KMS-11 (cell line): Measurements from ENCODE around the gene RPUSD4.

Source experiments
- H2AFZ ChIP-seq: fragments of 200-600 bp; sonication (generic); 2 replicates; pipeline ENCODE4 v1.6.1; 2016; ENCODE audit warnings: antibody characterized with exemption, mixed run types, low read depth
- H3K27ac ChIP-seq: fragments of 200-600 bp; sonication (generic); 2 replicates; pipeline ENCODE4 v1.6.1; 2016; ENCODE audit warnings: mild to moderate bottlenecking, mixed run types
- H3K27me3 ChIP-seq: fragments of 200-600 bp; sonication (generic); 2 replicates; pipeline ENCODE4 v1.6.1; 2017; ENCODE audit warnings: mild to moderate bottlenecking, low read depth, mixed run types, moderate library complexity; ENCODE audit not compliant: insufficient read depth
- H3K36me3 ChIP-seq: fragments of 200-600 bp; sonication (generic); 2 replicates; pipeline ENCODE4 v1.6.1; 2017; ENCODE audit warnings: mild to moderate bottlenecking, mixed run types; ENCODE audit not compliant: insufficient read depth
- H3K4me1 ChIP-seq: fragments of 200-600 bp; sonication (generic); 2 replicates; pipeline ENCODE4 v1.6.1; 2016; ENCODE audit warnings: mild to moderate bottlenecking, low read depth, mixed run types; ENCODE audit not compliant: poor library complexity, severe bottlenecking
- H3K4me2 ChIP-seq: fragments of 200-600 bp; sonication (generic); 2 replicates; pipeline ENCODE4 v1.7.0; 2016; ENCODE audit warnings: mild to moderate bottlenecking, mixed run types
- H3K4me3 ChIP-seq: fragments of 200-600 bp; sonication (generic); IDR thresholded peaks from 2 replicates; pipeline ENCODE4 v1.6.1; 2017; ENCODE audit warnings: low read depth, low read length, mixed read lengths; ENCODE audit not compliant: insufficient read depth
- H3K79me2 ChIP-seq: fragments of 200-600 bp; sonication (generic); 2 replicates; pipeline ENCODE4 v1.6.1; 2016; ENCODE audit warnings: low read depth, mixed run types; ENCODE audit not compliant: insufficient read depth
- H3K9ac ChIP-seq: fragments of 200-600 bp; sonication (generic); 2 replicates; pipeline ENCODE4 v1.6.1; 2016; ENCODE audit warnings: mild to moderate bottlenecking, mixed run types
- H4K20me1 ChIP-seq: fragments of 200-600 bp; sonication (generic); 2 replicates; pipeline ENCODE4 v1.6.1; 2016; ENCODE audit warnings: mild to moderate bottlenecking, mixed run types; ENCODE audit not compliant: insufficient read depth
- CTCF ChIP-seq: fragments of 200-600 bp; sonication (generic); conservative IDR thresholded peaks from 2 replicates; pipeline ENCODE4 v1.6.1; 2017; ENCODE audit warnings: low read depth, mild to moderate bottlenecking, antibody characterized with exemption, low read length, moderate library complexity, mixed read lengths

RPUSD4 gene

GRCh38 chr11:126157326-126158030 lies 54.0 kb downstream of the RPUSD4 start:
- no peak for TF ChIP-seq CTCF
- peaks cover 14% of the 10 kb centered on the region for H3K4me1 ChIP-seq
- H3K9ac ChIP-seq = no peak overlapping the region
- H3K27ac ChIP-seq = no peak overlapping the region
- H3K27me3 ChIP-seq = no peaks in the 10 kb centered on the region
- no peak overlapping the region for H3K4me2 ChIP-seq
- no peak overlapping the region for H3K4me3 ChIP-seq
- no peaks in the 10 kb centered on the region for H3K36me3 ChIP-seq
- no peaks in the 10 kb centered on the region for H3K79me2 ChIP-seq
- no peak overlapping the region; the same call in 1 of the 2 replicates for H2AFZ ChIP-seq
- no peaks in the 10 kb centered on the region for H4K20me1 ChIP-seq

GRCh38 chr11:126156814-126157213 lies 54.6 kb downstream of the RPUSD4 start:
- H3K27me3 ChIP-seq = no peaks in the 10 kb centered on the region
- TF ChIP-seq CTCF = no peak

GRCh38 chr11:126155402-126156187 lies 55.9 kb downstream of the RPUSD4 start:
- TF ChIP-seq CTCF = no peak
- H3K27ac ChIP-seq = no peak overlapping the region

More at GRCh38 chr11:126156814-126157213, 54.6 kb downstream of the RPUSD4 start:
- Histone ChIP-seq H3K4me2 (no peak overlapping the region), H3K9ac (no peak overlapping the region), H3K27ac (no peak overlapping the region), H2AFZ (no peak overlapping the region), H3K4me3 (no peak overlapping the region), H3K79me2 (no peaks in the 10 kb centered on the region), H3K36me3 (no peaks in the 10 kb centered on the region), H3K4me1 (peaks cover 14% of the 10 kb centered on the region), H4K20me1 (no peaks in the 10 kb centered on the region)

GRCh38 chr11:126154691-126155090 lies 56.8 kb downstream of the RPUSD4 start:
- no peaks in the 10 kb centered on the region for H3K79me2 ChIP-seq
- no peak overlapping the region for H2AFZ ChIP-seq
- no peaks in the 10 kb centered on the region for H4K20me1 ChIP-seq
- no peak overlapping the region for H3K27ac ChIP-seq
- H3K4me1 ChIP-seq = peaks cover 14% of the 10 kb centered on the region
- no peak overlapping the region for H3K4me2 ChIP-seq
- no peaks in the 10 kb centered on the region for H3K36me3 ChIP-seq
- no peak for TF ChIP-seq CTCF
- H3K27me3 ChIP-seq = no peaks in the 10 kb centered on the region
- H3K4me3 ChIP-seq = no peak overlapping the region
- no peak overlapping the region for H3K9ac ChIP-seq

More at GRCh38 chr11:126155402-126156187, 55.9 kb downstream of the RPUSD4 start:
- Histone ChIP-seq H2AFZ (no peak overlapping the region), H4K20me1 (no peaks in the 10 kb centered on the region), H3K9ac (no peak overlapping the region), H3K4me3 (no peak overlapping the region), H3K79me2 (no peaks in the 10 kb centered on the region), H3K27me3 (no peaks in the 10 kb centered on the region), H3K4me2 (no peak overlapping the region), H3K36me3 (no peaks in the 10 kb centered on the region), H3K4me1 (peaks cover 14% of the 10 kb centered on the region)
